ENCODE measurements around the gene IGFBPL1.

DNA sequence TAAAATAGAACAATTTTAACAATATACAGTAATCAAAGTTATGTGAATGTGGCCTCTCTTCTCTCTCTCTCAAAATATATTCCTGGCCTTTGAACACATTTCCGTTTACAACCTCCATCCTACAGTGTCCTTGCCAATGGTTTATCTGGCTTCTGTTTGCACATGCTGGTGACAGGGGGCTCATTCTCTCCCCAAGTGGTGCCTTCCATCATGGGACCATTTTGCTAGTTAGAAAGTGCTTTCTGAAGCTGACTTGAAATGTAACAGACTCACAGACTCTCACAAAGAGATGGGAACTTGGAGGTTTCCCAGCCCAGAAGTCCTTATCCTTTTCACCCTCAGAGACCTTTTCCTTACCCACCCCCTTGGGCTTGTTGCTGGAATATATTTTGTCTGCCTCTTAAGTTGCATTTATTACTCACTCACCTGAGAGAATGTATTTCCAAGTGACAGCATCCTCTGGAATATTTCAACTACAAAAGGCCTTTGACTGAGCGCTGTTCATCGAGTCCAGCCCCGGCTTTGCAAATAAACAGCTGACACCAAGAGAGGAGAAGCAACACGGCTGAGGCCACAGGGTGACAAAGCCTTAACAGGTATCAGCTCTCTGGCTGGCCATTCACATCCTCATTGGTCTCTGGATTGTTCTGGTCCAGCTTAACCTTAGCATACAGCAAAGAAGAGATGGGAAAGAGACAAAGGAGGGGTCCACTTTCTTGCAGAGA lies 49.2 kb downstream of the IGFBPL1 start:
- TF ChIP-seq ZNF274 (IDR thresholded peaks at IDR 0.05; ENCODE audit: insufficient read depth, insufficient read length) (no peak), ZSCAN29 (IDR thresholded peaks at IDR 0.05) (no peak), EGR1 (IDR thresholded peaks at IDR 0.05; ENCODE audit: borderline replicate concordance in 1 of 2, low read depth in 2 of 2, low read length in 2 of 2) (no peak), SIX5 (IDR thresholded peaks at IDR 0.05; ENCODE audit: low read depth, low read length, severe bottlenecking) (no peak)
- TF ChIP-seq, protein P1, sequence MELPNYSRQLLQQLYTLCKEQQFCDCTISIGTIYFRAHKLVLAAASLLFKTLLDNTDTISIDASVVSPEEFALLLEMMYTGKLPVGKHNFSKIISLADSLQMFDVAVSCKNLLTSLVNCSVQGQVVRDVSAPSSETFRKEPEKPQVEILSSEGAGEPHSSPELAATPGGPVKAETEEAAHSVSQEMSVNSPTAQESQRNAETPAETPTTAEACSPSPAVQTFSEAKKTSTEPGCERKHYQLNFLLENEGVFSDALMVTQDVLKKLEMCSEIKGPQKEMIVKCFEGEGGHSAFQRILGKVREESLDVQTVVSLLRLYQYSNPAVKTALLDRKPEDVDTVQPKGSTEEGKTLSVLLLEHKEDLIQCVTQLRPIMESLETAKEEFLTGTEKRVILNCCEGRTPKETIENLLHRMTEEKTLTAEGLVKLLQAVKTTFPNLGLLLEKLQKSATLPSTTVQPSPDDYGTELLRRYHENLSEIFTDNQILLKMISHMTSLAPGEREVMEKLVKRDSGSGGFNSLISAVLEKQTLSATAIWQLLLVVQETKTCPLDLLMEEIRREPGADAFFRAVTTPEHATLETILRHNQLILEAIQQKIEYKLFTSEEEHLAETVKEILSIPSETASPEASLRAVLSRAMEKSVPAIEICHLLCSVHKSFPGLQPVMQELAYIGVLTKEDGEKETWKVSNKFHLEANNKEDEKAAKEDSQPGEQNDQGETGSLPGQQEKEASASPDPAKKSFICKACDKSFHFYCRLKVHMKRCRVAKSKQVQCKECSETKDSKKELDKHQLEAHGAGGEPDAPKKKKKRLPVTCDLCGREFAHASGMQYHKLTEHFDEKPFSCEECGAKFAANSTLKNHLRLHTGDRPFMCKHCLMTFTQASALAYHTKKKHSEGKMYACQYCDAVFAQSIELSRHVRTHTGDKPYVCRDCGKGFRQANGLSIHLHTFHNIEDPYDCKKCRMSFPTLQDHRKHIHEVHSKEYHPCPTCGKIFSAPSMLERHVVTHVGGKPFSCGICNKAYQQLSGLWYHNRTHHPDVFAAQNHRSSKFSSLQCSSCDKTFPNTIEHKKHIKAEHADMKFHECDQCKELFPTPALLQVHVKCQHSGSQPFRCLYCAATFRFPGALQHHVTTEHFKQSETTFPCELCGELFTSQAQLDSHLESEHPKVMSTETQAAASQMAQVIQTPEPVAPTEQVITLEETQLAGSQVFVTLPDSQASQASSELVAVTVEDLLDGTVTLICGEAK (IDR thresholded peaks at IDR 0.05; ENCODE audit: borderline replicate concordance) = no peak
- TF ChIP-seq, protein P2, sequence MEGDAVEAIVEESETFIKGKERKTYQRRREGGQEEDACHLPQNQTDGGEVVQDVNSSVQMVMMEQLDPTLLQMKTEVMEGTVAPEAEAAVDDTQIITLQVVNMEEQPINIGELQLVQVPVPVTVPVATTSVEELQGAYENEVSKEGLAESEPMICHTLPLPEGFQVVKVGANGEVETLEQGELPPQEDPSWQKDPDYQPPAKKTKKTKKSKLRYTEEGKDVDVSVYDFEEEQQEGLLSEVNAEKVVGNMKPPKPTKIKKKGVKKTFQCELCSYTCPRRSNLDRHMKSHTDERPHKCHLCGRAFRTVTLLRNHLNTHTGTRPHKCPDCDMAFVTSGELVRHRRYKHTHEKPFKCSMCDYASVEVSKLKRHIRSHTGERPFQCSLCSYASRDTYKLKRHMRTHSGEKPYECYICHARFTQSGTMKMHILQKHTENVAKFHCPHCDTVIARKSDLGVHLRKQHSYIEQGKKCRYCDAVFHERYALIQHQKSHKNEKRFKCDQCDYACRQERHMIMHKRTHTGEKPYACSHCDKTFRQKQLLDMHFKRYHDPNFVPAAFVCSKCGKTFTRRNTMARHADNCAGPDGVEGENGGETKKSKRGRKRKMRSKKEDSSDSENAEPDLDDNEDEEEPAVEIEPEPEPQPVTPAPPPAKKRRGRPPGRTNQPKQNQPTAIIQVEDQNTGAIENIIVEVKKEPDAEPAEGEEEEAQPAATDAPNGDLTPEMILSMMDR (IDR thresholded peaks at IDR 0.05 in 2 of 3, conservative IDR thresholded peaks at IDR 0.05 in 1 of 3; ENCODE audit: control insufficient read depth in 2 of 3, extremely low read depth in 1 of 3, insufficient read depth in 1 of 3, low read depth in 3 of 3, low read length in 3 of 3) = no peak
